Activated T-cell treated with anti-CD3 and anti-CD28 coated beads, Interleukin-2, amount 50 U/mL, for 24 hours (primary cell): ENCODE measurements around the gene TACC2.

Source experiments
- DNase-seq: peaks from one replicate; pipeline ENCODE4 v3.0.0-alpha.2; 2020
- H3K27ac Mint-ChIP-seq: 2 replicates; pipeline ENCODE4 v1.8.0; 2020; ENCODE audit warnings: mild to moderate bottlenecking, mixed read lengths
- H3K27me3 Mint-ChIP-seq: 2 replicates; pipeline ENCODE4 v1.8.0; 2020; ENCODE audit warnings: mixed read lengths
- H3K36me3 Mint-ChIP-seq: 2 replicates; pipeline ENCODE4 v1.8.0; 2020; ENCODE audit warnings: low read depth, mixed read lengths
- H3K4me1 Mint-ChIP-seq: 2 replicates; pipeline ENCODE4 v1.8.0; 2020; ENCODE audit warnings: low read depth, mixed read lengths
- H3K4me3 Mint-ChIP-seq: 2 replicates; pipeline ENCODE4 v1.8.0; 2020; ENCODE audit warnings: mild to moderate bottlenecking, moderate library complexity, mixed read lengths
- H3K9me3 Mint-ChIP-seq: 2 replicates; pipeline ENCODE4 v1.8.0; 2020; ENCODE audit warnings: mixed read lengths

Gene TACC2

DNA sequence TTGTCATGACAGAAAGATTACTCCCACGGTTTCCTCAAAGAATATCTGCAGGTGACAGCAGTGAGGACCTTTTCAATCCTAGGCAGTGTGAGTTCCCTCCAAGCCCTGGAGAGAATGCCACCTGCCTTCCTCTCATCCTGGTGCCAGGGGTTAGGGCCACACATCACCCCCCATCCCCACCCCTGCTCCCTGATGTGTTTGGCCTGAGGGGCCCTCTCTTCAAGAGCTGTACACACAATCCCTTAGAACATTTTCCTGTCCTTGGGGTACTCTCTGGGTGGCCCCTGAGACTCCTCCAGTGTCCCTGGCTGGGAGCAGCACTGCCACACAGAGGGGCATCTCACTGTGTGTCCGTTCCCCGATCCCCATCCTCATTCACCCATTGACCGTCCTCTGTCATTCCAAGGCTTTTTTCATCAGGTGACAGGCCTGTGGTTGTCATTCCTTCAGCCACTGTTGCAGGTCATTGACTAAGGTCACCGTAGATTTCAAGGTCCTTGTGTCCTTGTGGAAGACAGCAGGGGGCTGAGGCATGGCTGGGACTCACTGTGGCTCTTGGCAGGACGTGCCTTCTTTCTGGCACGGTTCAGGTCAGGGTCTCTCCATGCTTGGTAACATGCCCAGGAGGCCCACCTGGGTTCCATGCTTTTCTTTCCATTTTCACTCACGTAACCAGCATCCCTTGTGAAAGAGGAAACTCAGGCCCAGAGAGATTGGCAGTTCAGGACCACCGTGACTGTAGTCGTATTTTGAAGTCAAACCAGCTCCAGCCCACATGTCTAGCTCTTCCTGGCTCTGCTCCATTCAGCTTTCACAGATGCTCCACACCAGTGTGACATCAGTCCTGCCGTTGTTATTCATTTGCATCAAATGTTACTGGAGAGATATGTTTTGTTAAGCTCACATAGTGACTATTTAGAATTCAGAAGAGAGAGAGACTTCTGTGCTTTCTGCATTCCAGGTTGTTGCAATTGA, 255.3 kb downstream of the TACC2 start:
- no peak for DNase-seq

DNA sequence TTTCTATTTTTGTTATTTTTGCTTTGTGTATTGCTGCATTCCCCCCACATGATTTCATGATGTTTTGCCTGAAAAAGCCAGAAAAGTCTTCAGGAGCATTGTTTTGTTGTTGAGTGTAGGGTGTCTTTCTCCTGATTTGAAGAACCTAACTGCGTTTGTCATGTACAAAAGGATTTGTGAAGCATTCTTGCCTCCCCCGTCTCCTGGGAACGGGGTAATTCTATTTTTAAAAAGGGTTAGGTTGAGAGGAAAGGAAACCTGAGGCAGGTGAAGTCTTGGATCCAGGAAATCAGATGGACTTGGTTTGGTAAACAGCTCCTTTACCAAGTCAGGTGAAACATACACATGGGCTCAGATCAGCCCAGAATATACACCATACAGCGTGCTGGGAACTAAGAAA, 256.2 kb downstream of the TACC2 start:
- Mint-ChIP-seq H3K27me3 (peaks cover 3% of the 10 kb centered on the region), H3K9me3 (no peaks in the 10 kb centered on the region), H3K4me1 (no peaks in the 10 kb centered on the region), H3K4me3 (no peak overlapping the region), H3K36me3 (no peaks in the 10 kb centered on the region), H3K27ac (no peak overlapping the region)
- DNase-seq = no peak

More for the DNA sequence above, 255.3 kb downstream of the TACC2 start:
- Mint-ChIP-seq H3K9me3 (no peaks in the 10 kb centered on the region), H3K4me1 (no peaks in the 10 kb centered on the region), H3K27me3 (peaks cover 1% of the 10 kb centered on the region), H3K4me3 (no peak overlapping the region), H3K36me3 (no peaks in the 10 kb centered on the region), H3K27ac (no peak overlapping the region)

DNA sequence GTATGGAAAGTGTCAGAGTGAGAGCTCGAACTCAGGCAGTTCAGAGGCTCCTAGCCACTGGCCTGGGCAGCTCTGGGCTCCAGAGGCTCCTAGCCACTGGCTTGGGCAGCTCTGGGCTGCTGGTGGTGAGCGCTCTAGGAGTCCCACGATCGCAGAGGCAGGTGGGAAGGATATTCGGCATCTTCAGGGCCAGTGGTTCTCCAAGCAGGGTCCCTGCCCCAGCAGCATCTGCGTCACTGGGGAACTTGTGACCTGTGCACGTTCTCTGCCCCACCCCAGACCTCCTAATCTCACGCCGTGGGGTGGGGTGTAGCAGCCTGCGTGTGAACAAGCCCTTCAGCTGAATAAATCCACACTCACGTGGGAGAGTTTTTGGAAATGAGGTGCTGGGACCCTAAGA, 256.9 kb downstream of the TACC2 start:
- Mint-ChIP-seq H3K27ac (no peak overlapping the region), H3K4me3 (no peak overlapping the region), H3K27me3 (peaks cover 3% of the 10 kb centered on the region), H3K36me3 (no peaks in the 10 kb centered on the region), H3K9me3 (no peaks in the 10 kb centered on the region), H3K4me1 (no peaks in the 10 kb centered on the region)
- DNase-seq = no peak

DNA sequence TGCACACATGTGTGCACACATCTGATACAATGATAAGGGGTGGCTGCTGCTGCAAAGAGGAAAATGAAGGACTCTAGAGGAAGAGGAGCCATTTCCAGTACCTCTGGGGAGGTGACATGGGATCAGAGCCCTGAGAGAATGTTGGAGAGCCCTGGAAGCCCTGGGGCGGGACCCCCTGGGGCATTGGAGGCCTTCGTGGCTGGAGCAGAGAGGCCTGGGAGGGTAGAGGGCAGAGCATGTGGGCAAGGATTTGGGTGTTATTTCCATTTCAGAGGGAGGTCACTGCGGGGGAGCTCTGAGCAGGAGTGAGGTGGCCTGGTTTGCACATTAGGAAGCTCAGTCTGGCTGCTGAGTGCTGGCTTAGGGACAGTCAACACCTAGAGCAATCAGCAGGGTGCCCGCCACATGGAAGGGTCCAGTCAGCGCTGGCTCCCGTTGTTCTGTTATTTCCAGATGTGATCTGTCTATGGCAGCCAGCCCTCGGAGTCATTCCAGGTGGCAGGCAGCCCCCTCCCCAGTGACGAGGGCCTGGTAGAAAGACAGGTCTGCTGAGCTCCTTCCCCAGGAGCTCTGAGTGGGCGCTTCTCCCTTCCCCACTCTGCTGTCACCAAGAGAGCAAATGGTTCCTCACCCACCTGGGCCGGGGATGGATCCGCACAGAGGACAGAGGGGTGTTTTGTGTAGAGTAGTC, 258.0 kb downstream of the TACC2 start:
- Mint-ChIP-seq H3K4me3 (no peak overlapping the region), H3K27ac (no peak overlapping the region), H3K36me3 (no peaks in the 10 kb centered on the region), H3K27me3 (peaks cover 3% of the 10 kb centered on the region), H3K9me3 (no peaks in the 10 kb centered on the region), H3K4me1 (no peaks in the 10 kb centered on the region)
- DNase-seq = no peak

DNA sequence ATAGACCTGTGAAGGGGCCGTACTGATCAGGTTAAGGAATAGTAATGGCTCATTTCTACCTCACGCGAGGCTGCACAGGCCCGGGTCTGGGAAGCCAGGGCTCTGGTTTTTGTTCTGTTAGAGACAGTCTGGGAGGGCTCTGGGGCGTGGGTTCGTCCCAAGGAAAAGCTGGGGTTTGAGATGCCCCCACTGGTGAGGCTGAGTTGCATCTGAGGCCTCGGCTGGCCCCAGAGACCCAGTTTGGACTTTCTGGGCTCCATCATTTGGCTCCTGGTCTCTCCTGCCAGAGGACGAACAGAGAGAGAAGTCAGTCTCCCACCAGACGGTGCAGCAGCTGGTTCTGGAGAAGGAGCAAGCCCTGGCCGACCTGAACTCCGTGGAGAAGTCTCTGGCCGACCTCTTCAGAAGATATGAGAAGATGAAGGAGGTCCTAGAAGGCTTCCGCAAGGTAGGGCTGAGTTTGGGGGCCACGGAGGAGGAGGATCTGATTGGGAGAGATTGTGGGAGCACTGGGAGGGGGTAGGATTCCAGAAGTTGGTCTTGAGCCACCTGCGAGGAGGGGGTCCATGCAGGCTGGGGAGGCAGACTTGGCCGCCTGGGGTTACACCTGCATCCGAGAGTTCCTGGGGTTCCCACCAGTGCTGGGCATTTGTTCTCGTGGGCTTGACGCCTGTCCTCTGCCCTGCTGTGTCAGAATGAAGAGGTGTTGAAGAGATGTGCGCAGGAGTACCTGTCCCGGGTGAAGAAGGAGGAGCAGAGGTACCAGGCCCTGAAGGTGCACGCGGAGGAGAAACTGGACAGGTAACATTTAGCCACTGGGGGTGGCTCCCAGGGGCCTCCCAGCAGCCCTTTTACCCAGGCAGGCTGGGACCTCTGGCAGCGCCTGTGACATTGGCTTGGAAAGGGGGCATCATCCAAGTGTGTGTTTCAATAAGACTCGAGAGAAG, 259.7 kb downstream of the TACC2 start:
- Mint-ChIP-seq H3K36me3 (no peaks in the 10 kb centered on the region), H3K9me3 (no peaks in the 10 kb centered on the region), H3K4me1 (no peaks in the 10 kb centered on the region), H3K4me3 (no peak overlapping the region), H3K27ac (no peak overlapping the region), H3K27me3 (peaks cover 3% of the 10 kb centered on the region)
- no peak for DNase-seq

DNA sequence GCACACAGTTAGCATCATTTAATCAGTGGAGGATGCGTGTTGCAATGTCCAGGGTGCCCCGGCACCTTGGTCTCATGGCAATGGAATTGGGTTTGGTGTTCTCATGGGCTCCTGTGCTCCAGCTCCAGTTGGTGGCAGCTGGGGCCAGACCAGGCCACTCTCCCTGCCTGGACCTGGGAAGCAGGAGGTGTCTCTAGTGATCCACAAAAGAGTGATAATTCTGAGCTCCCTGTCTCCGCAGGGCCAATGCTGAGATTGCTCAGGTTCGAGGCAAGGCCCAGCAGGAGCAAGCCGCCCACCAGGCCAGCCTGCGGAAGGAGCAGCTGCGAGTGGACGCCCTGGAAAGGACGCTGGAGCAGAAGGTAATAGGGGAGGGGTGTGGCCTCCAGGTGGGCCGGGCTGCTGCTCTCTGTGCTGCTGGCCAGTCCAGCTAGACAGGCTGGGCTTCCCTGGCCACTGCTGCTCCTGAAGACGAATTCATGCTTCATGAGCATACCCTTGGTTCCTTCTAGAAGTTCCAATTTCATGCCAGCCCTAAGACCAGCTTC, 260.4 kb downstream of the TACC2 start:
- H3K27me3 Mint-ChIP-seq = peaks cover 3% of the 10 kb centered on the region
- DNase-seq = no peak
- no peak overlapping the region for H3K4me3 Mint-ChIP-seq
- no peak overlapping the region for H3K27ac Mint-ChIP-seq
- H3K4me1 Mint-ChIP-seq = no peaks in the 10 kb centered on the region
- no peaks in the 10 kb centered on the region for H3K9me3 Mint-ChIP-seq
- H3K36me3 Mint-ChIP-seq = no peaks in the 10 kb centered on the region

DNA sequence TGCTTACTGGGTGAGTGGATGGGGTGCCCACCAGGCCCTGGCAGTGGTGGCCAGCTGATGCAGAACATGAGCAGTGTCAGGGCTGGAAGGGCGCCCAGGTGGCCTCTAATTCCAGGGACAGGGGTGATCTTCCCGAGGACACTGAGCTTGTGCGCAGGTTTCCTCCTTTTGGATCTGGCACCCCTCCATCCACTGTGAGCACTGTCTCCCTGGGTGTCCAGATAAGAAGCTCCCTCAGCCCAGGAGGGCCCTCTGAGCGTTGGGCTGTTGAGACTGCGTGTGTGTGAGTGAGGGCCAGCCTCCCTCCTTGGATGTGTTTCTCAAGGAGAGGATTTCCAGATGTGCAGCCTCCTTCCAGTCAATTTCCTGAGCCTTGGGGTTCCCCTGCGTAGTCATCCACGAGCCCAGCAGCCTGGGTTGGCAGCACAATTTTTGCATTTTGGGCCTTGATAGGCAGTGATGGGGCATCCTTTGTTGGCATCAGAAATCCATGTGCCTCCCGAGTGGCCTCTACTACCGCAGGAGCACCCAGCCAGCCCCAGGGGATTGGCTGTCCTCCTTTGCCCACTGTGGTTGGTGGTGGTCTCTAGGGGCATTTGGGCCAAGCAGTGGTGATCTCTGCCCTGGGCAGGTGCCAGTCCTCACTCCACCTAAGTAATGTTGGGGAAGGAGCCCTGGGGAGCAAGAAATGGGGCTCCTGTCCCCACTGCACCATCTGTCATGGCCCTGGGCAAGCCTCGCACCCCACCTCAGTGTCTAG, 261.2 kb downstream of the TACC2 start:
- Mint-ChIP-seq H3K9me3 (no peaks in the 10 kb centered on the region), H3K4me3 (no peak overlapping the region), H3K27ac (no peak overlapping the region), H3K27me3 (peaks cover 6% of the 10 kb centered on the region), H3K4me1 (no peaks in the 10 kb centered on the region), H3K36me3 (no peaks in the 10 kb centered on the region)
- DNase-seq = no peak

DNA sequence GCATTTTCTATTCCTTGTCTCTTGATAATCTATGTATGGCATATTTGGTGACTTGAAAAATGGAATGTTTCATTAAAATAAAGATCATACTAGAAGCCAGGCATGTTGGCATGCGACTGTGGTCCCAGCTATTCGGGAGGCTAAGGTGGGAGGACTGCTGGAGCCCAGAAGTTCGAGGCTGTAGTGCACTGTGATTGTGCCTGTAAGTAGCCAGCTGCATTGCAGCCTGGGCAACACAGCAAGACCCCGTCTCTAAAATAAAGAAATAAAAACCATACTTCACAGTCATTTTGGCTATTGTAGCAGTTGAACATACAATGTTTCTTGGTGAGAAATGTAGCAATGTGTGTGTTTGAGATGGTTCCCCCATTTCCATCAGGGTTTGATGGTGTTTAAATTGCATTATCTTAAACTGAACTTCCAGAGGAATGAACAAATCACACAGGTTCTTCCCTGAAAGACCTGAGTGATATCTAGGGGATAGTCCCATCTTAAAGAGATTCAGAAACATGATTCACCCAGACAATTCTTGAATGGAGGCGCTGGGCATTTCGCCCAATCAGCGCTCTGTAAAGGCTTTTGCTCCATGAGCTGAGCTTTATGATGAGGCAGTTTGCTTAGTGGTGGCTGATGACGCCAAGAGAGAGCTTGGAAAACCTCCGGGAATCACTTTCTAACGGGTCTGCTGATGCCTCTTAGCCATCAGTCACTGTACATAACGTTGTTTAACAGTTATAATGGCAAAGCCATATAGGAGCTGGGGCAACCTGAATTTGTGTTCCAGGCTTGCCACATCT, 262.7 kb downstream of the TACC2 start:
- H3K4me3 Mint-ChIP-seq = no peak overlapping the region
- H3K9me3 Mint-ChIP-seq = no peaks in the 10 kb centered on the region
- H3K36me3 Mint-ChIP-seq = no peaks in the 10 kb centered on the region
- no peak overlapping the region for H3K27ac Mint-ChIP-seq
- H3K4me1 Mint-ChIP-seq = no peaks in the 10 kb centered on the region
- DNase-seq = no peak
- peaks cover 10% of the 10 kb centered on the region for H3K27me3 Mint-ChIP-seq

DNA sequence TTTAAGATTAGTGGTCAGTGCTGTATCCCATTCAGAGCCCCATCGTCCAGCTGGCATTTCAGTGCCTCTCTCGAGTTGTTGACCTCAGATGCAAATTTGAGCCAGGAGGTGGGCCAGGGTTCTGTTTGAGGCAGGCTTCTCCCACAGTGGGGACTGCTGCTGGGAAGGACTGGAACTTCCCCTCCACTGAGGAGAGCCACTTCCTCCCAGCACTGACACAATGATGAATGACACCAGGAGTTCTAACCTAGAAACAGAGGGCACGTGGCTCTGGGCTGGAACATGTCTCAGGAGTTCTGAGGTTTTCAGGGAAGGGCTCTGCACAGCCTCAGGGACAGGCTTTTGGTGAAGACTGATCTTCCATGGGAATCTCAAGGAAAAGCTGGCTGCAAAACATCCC, 263.8 kb downstream of the TACC2 start:
- H3K9me3 Mint-ChIP-seq = no peaks in the 10 kb centered on the region
- peaks cover 10% of the 10 kb centered on the region for H3K27me3 Mint-ChIP-seq
- no peaks in the 10 kb centered on the region for H3K4me1 Mint-ChIP-seq
- no peak for DNase-seq
- H3K27ac Mint-ChIP-seq = no peak overlapping the region
- no peaks in the 10 kb centered on the region for H3K36me3 Mint-ChIP-seq
- H3K4me3 Mint-ChIP-seq = no peak overlapping the region

DNA sequence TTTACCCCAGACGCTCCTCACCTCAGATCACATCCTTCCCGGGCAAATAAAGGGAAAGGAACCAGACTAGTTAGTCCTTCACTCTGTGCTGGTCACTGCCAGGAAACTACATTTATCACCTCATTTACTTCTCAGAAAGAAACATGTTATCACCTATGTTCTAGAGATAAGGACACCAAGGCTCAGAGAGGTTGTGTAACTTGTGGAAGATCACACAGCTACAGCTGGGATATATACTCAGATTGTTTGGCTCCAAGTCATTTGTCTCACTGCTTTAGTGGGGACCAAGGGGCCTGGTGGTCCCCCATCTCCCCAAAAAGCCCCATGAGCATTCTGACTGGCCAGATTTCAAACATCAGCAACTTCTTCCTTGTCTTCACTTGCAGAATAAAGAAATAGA, 264.6 kb downstream of the TACC2 start:
- Mint-ChIP-seq H3K9me3 (no peaks in the 10 kb centered on the region), H3K27ac (no peak overlapping the region), H3K27me3 (peaks cover 10% of the 10 kb centered on the region), H3K4me1 (no peaks in the 10 kb centered on the region), H3K4me3 (no peak overlapping the region), H3K36me3 (no peaks in the 10 kb centered on the region)
- no peak for DNase-seq

DNA sequence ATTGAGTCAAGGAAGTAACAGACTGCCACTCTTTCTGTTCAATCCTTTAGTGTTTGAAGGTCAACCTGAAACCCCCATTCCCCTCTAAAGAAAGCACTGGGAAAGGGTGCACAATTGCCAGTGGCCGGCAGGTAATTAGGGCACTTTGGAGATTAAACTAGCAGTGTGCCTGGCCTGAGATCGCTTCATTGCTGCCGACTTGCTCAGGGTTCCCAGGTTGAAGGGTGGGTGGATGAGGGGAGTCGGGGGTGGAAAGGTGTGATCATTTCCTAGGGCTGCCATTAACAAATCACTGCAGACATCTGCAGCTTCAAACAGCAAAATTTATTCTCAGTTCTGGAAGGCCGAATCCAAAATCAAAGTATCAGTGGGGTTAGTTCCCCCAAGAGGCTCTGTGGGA, 265.9 kb downstream of the TACC2 start:
- Mint-ChIP-seq H3K9me3 (no peaks in the 10 kb centered on the region), H3K4me1 (no peaks in the 10 kb centered on the region)

DNA sequence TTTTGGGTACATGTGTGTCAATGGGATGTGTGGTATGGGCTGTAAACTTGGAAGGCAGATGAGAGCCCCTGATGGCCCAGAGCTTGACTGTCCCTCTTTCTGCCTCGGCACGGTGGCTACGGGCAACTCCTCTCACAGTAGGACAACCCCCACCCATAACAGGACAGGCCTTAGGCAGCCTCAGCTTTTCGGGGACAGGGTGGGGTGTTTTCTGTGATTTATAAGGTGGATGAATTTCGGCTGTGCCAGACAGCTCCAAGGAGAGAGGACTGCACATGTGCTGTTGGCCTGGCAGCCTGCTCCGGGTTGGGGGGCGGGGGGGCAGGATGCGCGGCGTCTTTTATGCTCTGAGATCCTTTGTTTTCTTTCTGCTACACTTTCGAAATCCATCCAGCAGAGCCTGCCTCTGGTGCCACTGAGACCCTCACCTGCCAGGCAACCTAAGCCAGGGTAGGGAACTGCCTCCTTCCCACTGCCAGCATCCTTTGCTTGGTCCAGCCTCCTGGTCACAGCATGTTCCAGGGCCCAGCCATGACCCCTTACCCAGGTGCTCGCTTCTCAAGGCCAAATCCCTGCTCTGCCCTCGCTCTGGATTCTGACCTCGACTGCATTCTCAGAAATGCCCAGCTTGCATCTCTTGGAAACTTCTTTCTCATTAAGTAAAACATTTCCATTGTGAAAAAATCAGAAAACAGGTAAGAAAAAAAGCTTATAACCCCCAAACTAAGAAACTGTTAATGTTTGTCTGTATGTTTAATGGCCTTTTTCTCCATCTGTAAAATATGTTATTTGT, 266.7 kb downstream of the TACC2 start:
- peaks cover 18% of the 10 kb centered on the region for H3K27me3 Mint-ChIP-seq
- H3K36me3 Mint-ChIP-seq = no peaks in the 10 kb centered on the region
- H3K4me1 Mint-ChIP-seq = no peaks in the 10 kb centered on the region
- DNase-seq = no peak
- H3K27ac Mint-ChIP-seq = no peak overlapping the region
- no peak overlapping the region for H3K4me3 Mint-ChIP-seq
- H3K9me3 Mint-ChIP-seq = no peaks in the 10 kb centered on the region

More for the DNA sequence above, 265.9 kb downstream of the TACC2 start:
- H3K27ac Mint-ChIP-seq = no peak overlapping the region
- no peak for DNase-seq
- H3K4me3 Mint-ChIP-seq = no peak overlapping the region
- H3K27me3 Mint-ChIP-seq = peaks cover 10% of the 10 kb centered on the region
- H3K36me3 Mint-ChIP-seq = no peaks in the 10 kb centered on the region
